MCF 10A (cell line): Measurements from ENCODE around the gene ADORA1. TPM values are rescaled to one million over a fixed set of nuclear protein-coding genes. Genes with fewer than 3 reads are reported as not detected.

ENCODE experiments used
- BruUV-seq: library from RNA; stranded (reverse); fragments of 400-500 nt; replicated peaks from 2 replicates; lab custom pipeline; 2021; lab: Mats Ljungman, UMichigan
- CTCF ChIA-PET: fragments of 300-600 bp; sonication (Branson Sonifier 250); formaldehyde crosslinking; extraction: SDS; loops from one replicate; lab custom pipeline; 2021; ENCODE audit warnings: antibody characterized with exemption, inconsistent platforms; lab: Yijun Ruan, JAX
- POLR2A ChIA-PET: fragments of 300-600, 350-650 bp; sonication (Branson Sonifier 250); formaldehyde crosslinking; extraction: SDS; loops from one replicate; lab custom pipeline; 2020; ENCODE audit warnings: antibody characterized with exemption, inconsistent platforms; lab: Yijun Ruan, JAX
- DNase-seq: peaks from one replicate; pipeline ENCODE4 v3.0.0-alpha.2; 2018; ENCODE audit not compliant: unreplicated experiment
- H3K27ac Mint-ChIP-seq: one replicate; pipeline ENCODE4 v1.8.0; 2022; ENCODE audit warnings: mild to moderate bottlenecking, low read depth, mixed read lengths; ENCODE audit not compliant: unreplicated experiment
- H3K27me3 Mint-ChIP-seq: one replicate; pipeline ENCODE4 v1.8.0; 2022; ENCODE audit warnings: mixed read lengths; ENCODE audit not compliant: insufficient read depth, unreplicated experiment
- H3K36me3 Mint-ChIP-seq: one replicate; pipeline ENCODE4 v1.8.0; 2022; ENCODE audit warnings: mild to moderate bottlenecking, moderate library complexity, mixed read lengths; ENCODE audit not compliant: insufficient read depth, unreplicated experiment
- H3K4me1 Mint-ChIP-seq: one replicate; pipeline ENCODE4 v1.8.0; 2022; ENCODE audit warnings: mixed read lengths; ENCODE audit not compliant: insufficient read depth, unreplicated experiment
- H3K4me3 Mint-ChIP-seq: one replicate; pipeline ENCODE4 v1.8.0; 2022; ENCODE audit warnings: mild to moderate bottlenecking, moderate library complexity, mixed read lengths; ENCODE audit not compliant: unreplicated experiment
- H3K9me3 Mint-ChIP-seq: one replicate; pipeline ENCODE4 v1.8.0; 2022; ENCODE audit warnings: mixed read lengths; ENCODE audit not compliant: unreplicated experiment
- CTCF ChIP-seq: fragments of 200-600 bp; IDR thresholded peaks from one replicate; pipeline ENCODE4 v1.8.0; 2022; ENCODE audit warnings: antibody characterized with exemption, mild to moderate bottlenecking; ENCODE audit not compliant: unreplicated experiment
- intact Hi-C: fragments of 100-400 bp; cut with micrococcal nuclease; formaldehyde crosslinking; loops from 2 replicates; pipeline ENCODE4 v1.14.1; 2022
- total RNA-seq: library from RNA; stranded (reverse); gene quantifications from 2 replicates; pipeline ENCODE4 v1.2.3, GENCODE V29; 2022

Gene ADORA1
- total RNA-seq, 1 experiment from 2014 or later, result 0.26 TPM

GRCh38 chr1:203178821-203179666, 51.5 kb downstream of the ADORA1 start:
- H3K9me3 Mint-ChIP-seq, result no peaks in the 10 kb centered on the region
- H3K4me3 Mint-ChIP-seq, result no peak overlapping the region
- ChIA-PET POLR2A (interaction anchor here (0.7 kb wide), 1 partner anchor 18 kb away, joined by 3 read pairs; no protein-coding TSS in a partner anchor), CTCF (interaction anchor here (0.6 to 15.6 kb wide), 8 partner anchors 10 to 134 kb away, joined by 3 to 334 read pairs (median 4); no protein-coding TSS in a partner anchor)
- H3K27ac Mint-ChIP-seq, result no peak overlapping the region
- intact Hi-C loops, result no loop called here
- H3K4me1 Mint-ChIP-seq, result no peaks in the 10 kb centered on the region
- TF ChIP-seq CTCF, result no peak
- BruUV-seq, result no TSS peak
- H3K36me3 Mint-ChIP-seq, result no peaks in the 10 kb centered on the region
- peaks cover 13% of the 10 kb centered on the region for H3K27me3 Mint-ChIP-seq
- DNase-seq, result no peak

DNA sequence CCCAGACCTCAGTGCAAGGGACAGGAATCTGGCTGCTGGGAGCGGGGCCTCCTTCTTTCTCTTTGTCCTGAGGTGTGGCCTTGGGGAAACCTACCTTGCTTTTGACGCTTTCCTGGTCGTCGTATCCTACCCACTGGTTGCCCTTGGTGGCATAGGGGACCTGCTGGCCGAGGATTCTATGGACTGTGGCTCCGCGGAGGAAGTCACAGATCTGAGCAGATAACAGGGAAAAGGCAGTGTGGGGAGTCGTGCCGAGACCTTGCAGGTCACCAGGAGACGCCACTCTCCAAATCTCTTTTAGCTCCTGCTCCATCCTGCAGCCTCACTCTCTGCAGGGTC, 52.1 kb downstream of the ADORA1 start:
- Mint-ChIP-seq H3K4me3 (no peak overlapping the region), H3K4me1 (no peaks in the 10 kb centered on the region), H3K27me3 (peaks cover 8% of the 10 kb centered on the region), H3K27ac (no peak overlapping the region), H3K36me3 (no peaks in the 10 kb centered on the region), H3K9me3 (no peaks in the 10 kb centered on the region)
- no peak for TF ChIP-seq CTCF
- intact Hi-C loops, result no loop called here
- POLR2A ChIA-PET, result no interaction called here
- CTCF ChIA-PET, result interaction anchor here (0.6 to 15.6 kb wide), 4 partner anchors 11 to 135 kb away, joined by 3 to 334 read pairs (median 9); no protein-coding TSS in a partner anchor
- no peak for DNase-seq
- BruUV-seq, result no TSS peak

GRCh38 chr1:203180611-203181330, 53.2 kb downstream of the ADORA1 start:
- Mint-ChIP-seq H3K27ac (no peak overlapping the region), H3K27me3 (no peaks in the 10 kb centered on the region)

More at GRCh38 chr1:203180611-203181330, 53.2 kb downstream of the ADORA1 start:
- BruUV-seq, result no TSS peak
- Mint-ChIP-seq H3K36me3 (no peaks in the 10 kb centered on the region), H3K4me1 (no peaks in the 10 kb centered on the region), H3K9me3 (no peaks in the 10 kb centered on the region), H3K4me3 (no peak overlapping the region)
- POLR2A ChIA-PET, result no interaction called here
- intact Hi-C loops, result no loop called here
- TF ChIP-seq CTCF, result no peak
- no peak for DNase-seq
- CTCF ChIA-PET, result interaction anchor here (0.6 to 15.6 kb wide), 5 partner anchors 8 to 1079 kb away, joined by 3 to 334 read pairs (median 8); no protein-coding TSS in a partner anchor
